GM18867 (cell line): Measurements from ENCODE around the gene APOBEC3C.
"Not testable (repeated sequence)": the region's sequence is repeated elsewhere in the genome, so short reads cannot be mapped to it uniquely, and the experiment has no call there.

Source experiments
- ATAC-seq: cut with Tn5 transposase; IDR thresholded peaks from one replicate; pipeline ENCODE4 v1.9.1; 2021; ENCODE audit warnings: mild to moderate bottlenecking, moderate library complexity; ENCODE audit not compliant: unreplicated experiment

Gene APOBEC3C

GRCh38 chr22:39020021-39020651 lies 6.1 kb downstream of the APOBEC3C start:
- not testable (repeated sequence) for ATAC-seq

- no peak for ATAC-seq
Observed at GRCh38 chr22:39021552-39022250, 7.6 kb downstream of the APOBEC3C start.

- no peak for ATAC-seq
Observed at GRCh38 chr22:39024519-39025308, 10.7 kb downstream of the APOBEC3C start.

GRCh38 chr22:39026509-39027150 lies 12.6 kb downstream of the APOBEC3C start:
- no peak for ATAC-seq

GRCh38 chr22:39027717-39028116 lies 13.7 kb downstream of the APOBEC3C start:
- ATAC-seq: no peak

GRCh38 chr22:39028281-39028680 lies 14.2 kb downstream of the APOBEC3C start:
- no peak for ATAC-seq

- no peak for ATAC-seq
Observed at GRCh38 chr22:39029227-39029626, 15.2 kb downstream of the APOBEC3C start.

GRCh38 chr22:39030705-39031104 lies 16.6 kb downstream of the APOBEC3C start:
- ATAC-seq: no peak

- ATAC-seq: not testable (repeated sequence)
Observed at GRCh38 chr22:39031434-39032295, 17.6 kb downstream of the APOBEC3C start.

GRCh38 chr22:39037071-39037470 lies 23.0 kb downstream of the APOBEC3C start:
- ATAC-seq: not testable (repeated sequence)

GRCh38 chr22:39039306-39040126 lies 25.5 kb downstream of the APOBEC3C start:
- ATAC-seq: no peak

GRCh38 chr22:39040155-39040537 lies 26.1 kb downstream of the APOBEC3C start:
- ATAC-seq: not testable (repeated sequence)

- peak; percentile 95 for ATAC-seq
Observed at GRCh38 chr22:39040538-39041296, 26.7 kb downstream of the APOBEC3C start, which contains the start of gene APOBEC3F. Gene APOBEC3F, plus strand, starts transcription at chr22:39040864. Its CDS starts 97 bp downstream, at chr22:39040961.

- ATAC-seq: no peak
Observed at GRCh38 chr22:39041908-39042307, 27.9 kb downstream of the APOBEC3C start.

GRCh38 chr22:39043063-39043462 lies 29.0 kb downstream of the APOBEC3C start:
- ATAC-seq: not testable (repeated sequence)

- ATAC-seq: not testable (repeated sequence)
Observed at GRCh38 chr22:39045136-39045535, 31.1 kb downstream of the APOBEC3C start.

- not testable (repeated sequence) for ATAC-seq
Observed at GRCh38 chr22:39049486-39049885, 35.4 kb downstream of the APOBEC3C start.

- ATAC-seq: not testable (repeated sequence)
Observed at GRCh38 chr22:39051844-39052495, 37.9 kb downstream of the APOBEC3C start.
